ENCODE results near the gene MAGEA4. TPM values are rescaled to one million over a fixed set of nuclear protein-coding genes. Genes with fewer than 3 reads are reported as not detected.

MAGEA4 gene, protein sequence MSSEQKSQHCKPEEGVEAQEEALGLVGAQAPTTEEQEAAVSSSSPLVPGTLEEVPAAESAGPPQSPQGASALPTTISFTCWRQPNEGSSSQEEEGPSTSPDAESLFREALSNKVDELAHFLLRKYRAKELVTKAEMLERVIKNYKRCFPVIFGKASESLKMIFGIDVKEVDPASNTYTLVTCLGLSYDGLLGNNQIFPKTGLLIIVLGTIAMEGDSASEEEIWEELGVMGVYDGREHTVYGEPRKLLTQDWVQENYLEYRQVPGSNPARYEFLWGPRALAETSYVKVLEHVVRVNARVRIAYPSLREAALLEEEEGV
- not detected in 2 replicates for total RNA-seq

DNA sequence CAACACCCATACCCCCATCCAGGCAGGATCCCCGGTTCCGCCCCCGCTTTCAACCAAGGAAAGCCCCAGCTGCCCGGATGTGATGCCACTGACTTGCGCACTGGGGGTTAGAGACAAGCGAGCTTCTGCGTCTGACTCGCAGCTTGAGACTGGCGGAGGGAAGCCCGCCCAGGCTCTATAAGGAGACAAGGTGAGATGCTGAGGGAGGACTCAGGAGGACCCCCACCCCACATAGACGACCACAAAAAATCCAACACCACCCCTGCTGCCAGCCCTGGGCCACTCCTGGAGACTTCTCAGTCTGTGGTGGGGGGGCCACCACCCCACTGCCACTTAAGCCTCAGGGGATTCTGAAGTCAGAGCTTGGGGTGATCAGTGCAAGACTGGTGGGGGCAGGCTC, at the start of gene MAGEA4:
Gene MAGEA4 (plus strand): TSS at position 110 of the 400 bp plus-strand sequence. CDS start 10,776 bp downstream, outside the sequence.

Other genes starting within 250 kb of the MAGEA4 start
- not detected in 2 replicates for gene PRRG3, start 217.4 kb upstream of the MAGEA4 start, total RNA-seq
- not detected in 2 replicates for gene FATE1, start 196.9 kb upstream of the MAGEA4 start, total RNA-seq
- not detected in 2 replicates for gene CNGA2, start 178.1 kb upstream of the MAGEA4 start, total RNA-seq
- gene GABRE, start 61.8 kb downstream of the MAGEA4 start, total RNA-seq = 10.7 and 43.3 TPM in 2 replicates
- not detected in 2 replicates for gene MAGEA10, start 225.7 kb downstream of the MAGEA4 start, total RNA-seq